T-helper 1 cell treated with Interleukin-12 subunit alpha and Interleukin-12 subunit beta and Interleukin-4 antibody, amounts not matched to agents 30 ng/mL and 1 ng/mL, for 36 hours (primary cell): Measurements from ENCODE around the gene SLC25A25. TPM values are rescaled to one million over a fixed set of nuclear protein-coding genes. Genes with fewer than 3 reads are reported as not detected.

Experiments used
- intact Hi-C: fragments of 100-400 bp; cut with micrococcal nuclease; formaldehyde crosslinking; loops from one replicate; pipeline ENCODE4 v1.15.1; 2024
- total RNA-seq: library from RNA; stranded (reverse); gene quantifications from 2 replicates; pipeline ENCODE4 v1.2.3, GENCODE V29; 2022

Gene SLC25A25
- total RNA-seq, 1 donor from 2014 or later: 13.9 TPM

- intact Hi-C loops: no loop called here
Measured at GRCh38 chr9:128049843-128050242, 18.2 kb upstream of the SLC25A25 start.

- intact Hi-C loops: no loop called here
Measured at GRCh38 chr9:128051932-128052709, 15.9 kb upstream of the SLC25A25 start.

GRCh38 chr9:128053560-128053959, 14.5 kb upstream of the SLC25A25 start:
- intact Hi-C loops: no loop called here

GRCh38 chr9:128054087-128054486, 13.9 kb upstream of the SLC25A25 start:
- intact Hi-C loops: no loop called here

- intact Hi-C loops: no loop called here
Measured at GRCh38 chr9:128055344-128056040, 12.5 kb upstream of the SLC25A25 start.

- intact Hi-C loops: no loop called here
Measured at GRCh38 chr9:128056086-128056485, 11.9 kb upstream of the SLC25A25 start.

- intact Hi-C loops: no loop called here
Measured at GRCh38 chr9:128056887-128057723, 10.9 kb upstream of the SLC25A25 start.

GRCh38 chr9:128057724-128058409, 10.2 kb upstream of the SLC25A25 start:
- intact Hi-C loops: no loop called here

GRCh38 chr9:128059365-128059983, 8.6 kb upstream of the SLC25A25 start:
- intact Hi-C loops: no loop called here

GRCh38 chr9:128061275-128061960, 6.6 kb upstream of the SLC25A25 start:
- intact Hi-C loops: no loop called here

- intact Hi-C loops: no loop called here
Measured at GRCh38 chr9:128062279-128062678, 5.8 kb upstream of the SLC25A25 start.

- intact Hi-C loops: no loop called here
Measured at GRCh38 chr9:128062846-128063831, 4.9 kb upstream of the SLC25A25 start.

GRCh38 chr9:128065907-128066712, 1.9 kb upstream of the SLC25A25 start:
- intact Hi-C loops: loop anchor here (2.0 to 5.0 kb wide), 13 partner anchors 39 to 1015 kb away; partner anchors contain the start of genes DOLK, DOLPP1, GOLGA2 and KYAT1

- intact Hi-C loops: loop anchor here (1.0 to 5.0 kb wide), 28 partner anchors 17 to 1014 kb away; partner anchors contain the start of genes BBLN, DNM1, DOLK and DOLPP1
Measured at GRCh38 chr9:128066713-128067644, 1.1 kb upstream of the SLC25A25 start, which contains the start of gene NAIF1. NAIF1 (minus strand) TSS chr9:128067320; CDS start chr9:128067101, 219 bp downstream.

- intact Hi-C loops: loop anchor here (1.0 to 5.0 kb wide), 7 partner anchors 254 to 969 kb away; partner anchors contain the start of genes COQ4, DOLK, KYAT1 and LRRC8A
Measured at GRCh38 chr9:128068386-128069205, 564 bp downstream of the SLC25A25 start.

- intact Hi-C loops: no loop called here
Measured at GRCh38 chr9:128070874-128071273, 2.8 kb downstream of the SLC25A25 start.
